DMS153 treated with DMSO at 0.1 percent for 48 hours (cell line): ENCODE measurements around the gene MACROH2A1.
A peak's percentile ranks its signal among the peaks of the same experiment; 100 is the strongest.

Source experiments
- DNase-seq: peaks from one replicate; lab custom pipeline; 2025; ENCODE audit not compliant: unreplicated experiment; lab: John Stamatoyannopoulos, UW

Gene MACROH2A1

GRCh38 chr5:135398160-135398854, 724 bp downstream of the MACROH2A1 start:
- DNase-seq: peak; percentile 5

GRCh38 chr5:135397084-135397483, 1.9 kb downstream of the MACROH2A1 start:
- DNase-seq: no peak

- no peak for DNase-seq
These were observed 2.5 kb downstream of the MACROH2A1 start for GRCh38 chr5:135396459-135397055.

- no peak for DNase-seq
These were observed 3.2 kb downstream of the MACROH2A1 start for GRCh38 chr5:135395866-135396265.

GRCh38 chr5:135395451-135395850, 3.6 kb downstream of the MACROH2A1 start:
- no peak for DNase-seq

GRCh38 chr5:135394095-135394494, 4.9 kb downstream of the MACROH2A1 start:
- no peak for DNase-seq

- DNase-seq: no peak
These were observed 5.3 kb downstream of the MACROH2A1 start for GRCh38 chr5:135393691-135394090.

GRCh38 chr5:135393229-135393628, 5.8 kb downstream of the MACROH2A1 start:
- no peak for DNase-seq

GRCh38 chr5:135392256-135392655, 6.8 kb downstream of the MACROH2A1 start:
- DNase-seq: no peak

- DNase-seq: no peak
These were observed 7.2 kb downstream of the MACROH2A1 start for GRCh38 chr5:135391869-135392255.

- DNase-seq: no peak
These were observed 7.7 kb downstream of the MACROH2A1 start for GRCh38 chr5:135391116-135391868.

GRCh38 chr5:135388860-135389435, 10.1 kb downstream of the MACROH2A1 start:
- no peak for DNase-seq

GRCh38 chr5:135387629-135387960, 11.4 kb downstream of the MACROH2A1 start:
- DNase-seq: no peak

GRCh38 chr5:135386886-135387628, 12.0 kb downstream of the MACROH2A1 start:
- no peak for DNase-seq

- DNase-seq: no peak
These were observed 12.9 kb downstream of the MACROH2A1 start for GRCh38 chr5:135386096-135386495.

- no peak for DNase-seq
These were observed 13.5 kb downstream of the MACROH2A1 start for GRCh38 chr5:135385576-135385975.

GRCh38 chr5:135384898-135385297, 14.1 kb downstream of the MACROH2A1 start:
- no peak for DNase-seq

- DNase-seq: no peak
These were observed 15.1 kb downstream of the MACROH2A1 start for GRCh38 chr5:135383803-135384495.

GRCh38 chr5:135382981-135383380, 16.1 kb downstream of the MACROH2A1 start:
- DNase-seq: no peak

GRCh38 chr5:135382106-135382790, 16.8 kb downstream of the MACROH2A1 start:
- DNase-seq: no peak
